Activated CD4-positive, alpha-beta T cell treated with anti-CD3 and anti-CD28 coated beads, Interleukin-2, amount 10 ng/mL, durations not matched to agents 7 days and 5 days (primary cell): ENCODE data around the gene FAM149A. TPM values are rescaled to one million over a fixed set of nuclear protein-coding genes. Genes with fewer than 3 reads are reported as not detected.

Source experiments
- CTCF ChIA-PET: fragments of 350-600 bp; sonication (Branson Sonifier 250); formaldehyde crosslinking; loops from one replicate; lab custom pipeline; 2021; ENCODE audit warnings: antibody characterized with exemption; lab: Charles Lee
- POLR2A ChIA-PET: fragments of 350-600 bp; sonication (Branson Sonifier 250); formaldehyde crosslinking; loops from one replicate; lab custom pipeline; 2021; ENCODE audit warnings: antibody characterized with exemption; lab: Charles Lee
- DNase-seq: peaks from one replicate; pipeline ENCODE4 v3.0.0-alpha.2; 2020
- H3K27ac Mint-ChIP-seq: one replicate; pipeline ENCODE4 v1.8.0; 2021; ENCODE audit warnings: mild to moderate bottlenecking, moderate library complexity, mixed read lengths
- H3K27me3 Mint-ChIP-seq: one replicate; pipeline ENCODE4 v1.8.0; 2021; ENCODE audit warnings: mixed read lengths
- H3K36me3 Mint-ChIP-seq: one replicate; pipeline ENCODE4 v1.8.0; 2021; ENCODE audit warnings: low read depth, mixed read lengths
- H3K4me1 Mint-ChIP-seq: one replicate; pipeline ENCODE4 v1.8.0; 2021; ENCODE audit warnings: mixed read lengths
- H3K4me3 Mint-ChIP-seq: one replicate; pipeline ENCODE4 v1.8.0; 2021; ENCODE audit warnings: mild to moderate bottlenecking, moderate library complexity, mixed read lengths
- H3K9me3 Mint-ChIP-seq: one replicate; pipeline ENCODE4 v1.8.0; 2021; ENCODE audit warnings: mixed read lengths
- total RNA-seq, 2 experiments: library from RNA; stranded (reverse); gene quantifications; one replicate each; pipeline ENCODE4 v1.2.3, GENCODE V29; 2021

The FAM149A gene
- total RNA-seq, 2 experiments from 2014 or later = 0.50 to 0.71 TPM

DNA sequence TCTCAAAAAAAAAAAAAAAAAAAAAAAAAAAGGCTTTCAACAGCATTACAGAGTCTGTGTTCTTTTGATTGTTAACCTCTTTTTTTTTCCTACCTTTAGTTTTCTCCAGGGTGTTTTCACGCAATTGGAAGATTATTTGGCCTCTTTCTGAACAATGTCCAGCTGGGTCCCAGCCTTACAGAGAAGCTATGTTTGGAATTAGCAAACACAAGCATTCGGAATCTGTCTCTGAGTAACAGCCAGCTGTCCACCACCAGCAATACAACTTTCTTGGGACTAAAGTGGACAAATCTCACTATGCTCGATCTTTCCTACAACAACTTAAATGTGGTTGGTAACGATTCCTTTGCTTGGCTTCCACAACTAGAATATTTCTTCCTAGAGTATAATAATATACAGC lies 22.3 kb upstream of the FAM149A start:
- H3K9me3 Mint-ChIP-seq = no peaks in the 10 kb centered on the region
- POLR2A ChIA-PET = no interaction called here
- no peaks in the 10 kb centered on the region for H3K4me1 Mint-ChIP-seq
- no peak overlapping the region for H3K27ac Mint-ChIP-seq
- DNase-seq = no peak
- CTCF ChIA-PET = no interaction called here
- H3K36me3 Mint-ChIP-seq = no peaks in the 10 kb centered on the region
- peaks cover 3% of the 10 kb centered on the region for H3K27me3 Mint-ChIP-seq
- H3K4me3 Mint-ChIP-seq = no peak overlapping the region

DNA sequence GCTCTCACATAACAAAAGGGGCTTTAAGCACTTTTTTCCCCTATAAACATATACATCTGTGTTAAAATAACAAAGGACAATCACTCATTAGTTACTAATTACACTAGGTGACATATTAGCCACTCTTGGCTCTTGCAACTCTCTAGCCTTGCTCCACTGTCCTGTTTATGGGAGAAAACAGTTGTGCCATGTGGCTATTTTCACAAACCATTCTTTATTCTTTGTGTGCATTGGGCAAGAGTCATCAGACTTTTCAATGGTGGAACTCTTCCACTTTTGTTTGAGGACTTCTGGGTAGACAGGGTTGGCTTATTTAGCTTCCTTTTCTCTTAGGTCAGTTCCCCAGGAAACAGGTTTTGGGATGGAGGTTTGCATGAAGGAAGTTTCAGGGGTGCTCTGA lies 16.0 kb upstream of the FAM149A start:
- ChIA-PET POLR2A (no interaction called here), CTCF (no interaction called here)
- Mint-ChIP-seq H3K9me3 (no peaks in the 10 kb centered on the region), H3K27me3 (peaks cover 10% of the 10 kb centered on the region), H3K27ac (no peak overlapping the region), H3K4me1 (no peaks in the 10 kb centered on the region), H3K4me3 (no peak overlapping the region), H3K36me3 (no peaks in the 10 kb centered on the region)
- DNase-seq = no peak

DNA sequence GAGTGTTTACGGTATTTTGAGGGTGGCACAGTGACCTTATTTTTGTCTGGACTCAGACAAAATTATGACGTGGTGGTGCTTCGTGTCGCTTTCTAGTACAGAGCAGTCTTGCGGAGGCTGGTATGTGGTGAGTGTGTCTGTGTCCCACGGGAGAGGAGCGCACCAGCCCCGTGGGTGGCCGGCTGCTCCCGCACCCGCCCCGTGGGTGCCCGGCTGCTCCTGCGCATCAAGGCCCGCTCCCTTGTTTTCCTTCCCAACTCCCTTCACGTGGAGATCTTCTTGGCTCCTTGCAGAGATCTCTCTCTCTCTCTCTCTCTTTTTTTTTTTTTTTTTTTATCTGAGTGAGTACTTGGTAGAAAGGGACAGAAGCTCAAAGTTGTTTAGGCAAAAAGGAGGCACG lies 12.2 kb upstream of the FAM149A start:
- Mint-ChIP-seq H3K36me3 (no peaks in the 10 kb centered on the region), H3K27me3 (peaks cover 11% of the 10 kb centered on the region), H3K27ac (no peak overlapping the region), H3K9me3 (no peaks in the 10 kb centered on the region), H3K4me1 (no peaks in the 10 kb centered on the region), H3K4me3 (no peak overlapping the region)
- CTCF ChIA-PET = interaction anchor here (0.6 kb wide), 1 partner anchor 64 kb away, joined by 3 read pairs; no protein-coding TSS in a partner anchor
- no peak for DNase-seq
- POLR2A ChIA-PET = no interaction called here

DNA sequence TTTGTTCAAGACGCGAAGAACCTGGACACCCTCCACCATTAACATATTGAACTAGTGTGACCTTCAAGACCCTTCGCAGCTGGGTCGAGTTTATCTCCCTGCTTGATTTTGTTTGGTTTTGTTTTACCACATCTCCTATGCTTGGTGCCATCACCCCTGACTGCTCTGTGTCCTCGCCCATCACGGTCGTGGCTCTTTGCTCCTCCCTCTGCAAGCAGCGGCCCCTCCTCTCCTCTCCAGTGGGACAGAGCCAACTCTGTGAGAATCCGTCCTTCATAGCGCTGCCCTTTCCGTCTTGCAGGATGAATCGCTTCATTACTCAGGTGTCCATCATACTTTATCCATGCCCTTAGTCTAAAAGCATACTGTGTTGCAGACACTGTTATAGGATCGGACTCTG lies 9.1 kb upstream of the FAM149A start:
- Mint-ChIP-seq H3K9me3 (no peaks in the 10 kb centered on the region), H3K27ac (no peak overlapping the region), H3K4me1 (no peaks in the 10 kb centered on the region), H3K27me3 (peaks cover 6% of the 10 kb centered on the region), H3K36me3 (no peaks in the 10 kb centered on the region), H3K4me3 (no peak overlapping the region)
- no peak for DNase-seq
- CTCF ChIA-PET = no interaction called here
- POLR2A ChIA-PET = no interaction called here

DNA sequence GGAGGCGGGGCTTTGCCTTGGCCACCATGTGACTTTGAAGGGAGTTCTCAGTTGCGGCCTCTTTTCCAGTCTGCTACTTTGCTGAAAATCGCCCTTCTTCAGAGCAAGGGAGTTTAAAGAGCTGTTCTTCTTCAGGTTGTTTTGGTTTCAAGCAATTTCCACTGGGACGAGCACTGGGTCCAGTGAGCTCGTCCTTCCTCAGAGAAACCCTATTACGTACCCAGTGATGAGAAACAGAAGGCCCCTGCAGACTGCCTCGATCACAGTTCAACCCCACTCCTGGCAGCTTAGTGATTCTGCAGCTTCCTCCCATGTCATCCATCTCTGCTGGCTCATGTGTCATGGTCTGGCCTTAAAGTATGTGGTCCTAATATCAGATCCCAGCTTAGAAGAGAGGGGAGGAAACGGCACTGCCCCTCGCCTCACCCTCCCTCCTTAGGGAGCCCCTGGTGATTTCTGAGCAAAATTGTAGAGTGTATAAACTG lies 7.8 kb upstream of the FAM149A start:
- no peak for DNase-seq
- no peaks in the 10 kb centered on the region for H3K4me1 Mint-ChIP-seq
- H3K27me3 Mint-ChIP-seq = peaks cover 7% of the 10 kb centered on the region
- H3K27ac Mint-ChIP-seq = no peak overlapping the region
- POLR2A ChIA-PET = no interaction called here
- H3K9me3 Mint-ChIP-seq = no peaks in the 10 kb centered on the region
- CTCF ChIA-PET = interaction anchor here (0.8 kb wide), 1 partner anchor 38 kb away, joined by 3 read pairs; no protein-coding TSS in a partner anchor
- H3K4me3 Mint-ChIP-seq = no peak overlapping the region
- H3K36me3 Mint-ChIP-seq = no peaks in the 10 kb centered on the region

DNA sequence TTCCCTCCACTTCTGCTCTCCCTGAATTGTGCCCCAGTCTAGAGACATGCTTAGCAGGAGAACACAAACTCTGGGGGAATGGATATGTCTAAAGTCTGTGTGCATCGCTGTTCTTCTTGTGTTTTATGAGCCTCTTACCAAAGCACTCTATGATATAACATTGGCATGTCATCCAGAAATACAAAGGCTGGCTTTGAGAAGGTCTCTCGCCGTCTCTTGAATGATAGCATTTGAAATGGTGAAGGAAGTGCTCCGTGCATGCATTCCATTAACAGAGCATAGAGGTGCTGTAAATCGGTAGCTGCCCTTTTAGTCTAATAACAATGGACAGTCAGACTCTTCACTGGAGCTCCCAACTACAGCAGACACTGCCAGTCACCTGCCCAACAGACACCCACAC lies 7.1 kb upstream of the FAM149A start:
- DNase-seq = no peak
- H3K36me3 Mint-ChIP-seq = no peaks in the 10 kb centered on the region
- no peak overlapping the region for H3K27ac Mint-ChIP-seq
- CTCF ChIA-PET = no interaction called here
- no peaks in the 10 kb centered on the region for H3K4me1 Mint-ChIP-seq
- no peaks in the 10 kb centered on the region for H3K9me3 Mint-ChIP-seq
- POLR2A ChIA-PET = no interaction called here
- peaks cover 9% of the 10 kb centered on the region for H3K27me3 Mint-ChIP-seq
- no peak overlapping the region for H3K4me3 Mint-ChIP-seq

DNA sequence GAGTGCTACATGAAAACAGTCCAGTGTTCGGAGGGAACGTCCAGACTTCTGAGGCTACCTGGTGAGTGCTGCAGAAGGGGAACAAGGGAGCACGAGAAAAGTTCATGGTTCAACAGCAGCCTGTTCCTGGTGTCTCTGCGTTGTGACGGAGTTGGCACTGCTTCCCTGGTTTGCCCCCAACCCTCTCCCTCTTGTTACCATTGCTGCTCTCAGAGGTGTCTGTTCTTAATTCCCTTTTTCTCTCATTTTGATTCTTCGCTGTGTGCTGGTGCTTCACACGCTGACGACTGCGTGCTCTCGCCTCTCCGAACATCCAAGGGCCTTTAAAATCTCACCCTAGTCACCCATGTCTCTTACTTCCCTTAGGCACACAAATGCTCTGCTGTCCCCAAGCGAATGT lies 1.6 kb upstream of the FAM149A start:
- Mint-ChIP-seq H3K36me3 (no peaks in the 10 kb centered on the region), H3K27me3 (peaks cover 43% of the 10 kb centered on the region), H3K9me3 (no peaks in the 10 kb centered on the region), H3K4me3 (no peak overlapping the region), H3K27ac (no peak overlapping the region), H3K4me1 (peaks cover 7% of the 10 kb centered on the region)
- ChIA-PET CTCF (no interaction called here), POLR2A (no interaction called here)
- DNase-seq = no peak

DNA sequence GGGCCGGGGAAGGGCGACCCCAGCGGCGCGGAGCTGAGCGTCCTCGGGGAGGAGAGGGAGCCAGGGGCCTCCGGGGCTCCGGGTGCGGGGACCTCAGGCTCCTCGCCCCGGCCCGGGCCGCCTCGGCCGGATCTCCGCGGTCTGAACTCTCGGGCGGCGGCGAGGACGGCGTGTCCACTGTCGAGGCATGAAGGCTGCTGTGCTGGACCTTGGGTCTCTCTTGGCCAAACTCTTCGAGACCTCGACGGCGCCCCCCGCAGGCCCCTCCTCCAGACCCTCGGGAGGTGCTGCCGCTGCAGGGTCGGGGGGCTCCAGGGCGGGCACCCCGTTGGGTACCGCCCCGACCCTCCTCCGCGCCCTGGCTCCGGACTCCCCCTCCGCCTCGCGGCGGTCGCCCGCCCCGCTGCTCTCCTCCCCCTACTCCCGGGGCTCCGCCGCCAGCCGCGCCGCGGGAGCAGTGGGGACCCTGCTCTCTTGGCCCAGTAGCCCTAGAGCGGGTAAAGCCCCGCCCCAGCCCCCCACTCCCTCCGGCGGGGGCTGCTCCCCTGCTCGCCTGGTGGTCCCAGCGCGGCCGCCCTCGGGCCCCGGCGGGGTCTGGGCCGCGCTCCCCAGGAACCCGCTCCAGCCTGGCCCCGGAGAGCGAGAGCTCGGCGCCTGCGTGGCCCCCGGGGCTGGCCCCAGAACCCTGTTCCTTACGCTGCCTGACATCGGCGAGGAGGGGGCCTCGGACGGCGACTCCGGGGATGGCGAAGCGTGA lies 564 bp downstream of the FAM149A start:
- POLR2A ChIA-PET = no interaction called here
- CTCF ChIA-PET = no interaction called here
- Mint-ChIP-seq H3K4me1 (peaks cover 7% of the 10 kb centered on the region), H3K27me3 (peaks cover 46% of the 10 kb centered on the region), H3K4me3 (peak overlapping the region; percentile 70), H3K36me3 (no peaks in the 10 kb centered on the region), H3K9me3 (no peaks in the 10 kb centered on the region), H3K27ac (no peak overlapping the region)
- DNase-seq = no peak

DNA sequence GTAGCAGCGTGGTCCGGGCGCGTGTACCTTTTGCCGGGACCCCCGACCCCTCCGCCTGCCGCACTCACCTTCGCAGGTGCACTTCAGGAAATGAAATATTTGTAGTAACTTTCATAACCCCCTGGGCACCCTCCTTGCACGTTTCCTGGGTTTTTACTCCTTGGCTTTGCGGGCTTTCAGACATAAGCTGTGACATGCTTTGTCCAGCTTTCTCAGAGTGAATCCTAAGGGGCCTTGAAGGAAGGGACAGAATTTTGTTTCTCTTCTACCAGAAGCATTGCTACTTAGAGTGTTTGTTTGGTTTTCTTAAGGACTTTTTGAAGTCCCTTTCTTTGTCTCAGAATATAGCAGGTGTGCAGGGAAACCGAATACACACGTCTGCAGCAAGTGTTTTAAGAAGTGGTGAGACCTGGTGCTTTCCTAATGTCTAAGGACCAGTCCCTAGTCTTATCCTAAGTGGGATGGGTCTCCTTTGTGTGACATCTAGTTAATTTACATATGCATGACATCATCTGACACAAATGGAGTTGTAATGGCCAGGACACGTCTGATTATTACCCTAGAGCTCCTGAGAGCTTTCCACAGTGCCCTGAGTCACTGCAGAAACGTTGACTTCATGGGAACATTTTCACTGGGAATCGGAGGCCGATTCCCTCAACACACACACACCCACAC lies 1.3 kb downstream of the FAM149A start:
- peaks cover 7% of the 10 kb centered on the region for H3K4me1 Mint-ChIP-seq
- peak overlapping the region; percentile 70 for H3K4me3 Mint-ChIP-seq
- no peaks in the 10 kb centered on the region for H3K36me3 Mint-ChIP-seq
- H3K9me3 Mint-ChIP-seq = no peaks in the 10 kb centered on the region
- no peak overlapping the region for H3K27ac Mint-ChIP-seq
- DNase-seq = no peak
- peaks cover 46% of the 10 kb centered on the region for H3K27me3 Mint-ChIP-seq
- CTCF ChIA-PET = no interaction called here
- POLR2A ChIA-PET = no interaction called here

DNA sequence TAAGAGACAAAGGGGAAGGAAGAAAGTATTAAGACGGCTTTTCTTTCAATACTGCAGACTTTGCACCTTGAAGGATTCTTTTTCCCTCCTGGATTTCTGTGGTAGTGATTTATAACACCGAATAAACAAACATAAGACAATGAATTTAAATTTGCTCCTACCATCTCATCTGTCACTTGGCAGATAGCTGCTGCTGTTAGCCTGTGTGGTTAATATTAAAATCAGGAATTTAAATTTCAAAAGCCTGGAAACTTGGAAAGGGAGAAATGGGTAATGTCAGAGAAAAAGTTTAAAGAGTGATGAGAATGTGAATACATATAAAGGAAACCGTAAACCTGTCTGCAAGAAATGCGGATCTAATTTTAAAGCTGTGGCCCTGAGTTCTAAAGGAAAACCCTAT lies 3.4 kb downstream of the FAM149A start:
- ChIA-PET POLR2A (no interaction called here), CTCF (interaction anchor here (0.6 kb wide), 1 partner anchor 681 kb away, joined by 3 read pairs; no protein-coding TSS in a partner anchor)
- no peak for DNase-seq
- Mint-ChIP-seq H3K27me3 (peaks cover 43% of the 10 kb centered on the region), H3K9me3 (no peaks in the 10 kb centered on the region), H3K27ac (no peak overlapping the region), H3K36me3 (no peaks in the 10 kb centered on the region), H3K4me1 (peaks cover 7% of the 10 kb centered on the region), H3K4me3 (no peak overlapping the region)

DNA sequence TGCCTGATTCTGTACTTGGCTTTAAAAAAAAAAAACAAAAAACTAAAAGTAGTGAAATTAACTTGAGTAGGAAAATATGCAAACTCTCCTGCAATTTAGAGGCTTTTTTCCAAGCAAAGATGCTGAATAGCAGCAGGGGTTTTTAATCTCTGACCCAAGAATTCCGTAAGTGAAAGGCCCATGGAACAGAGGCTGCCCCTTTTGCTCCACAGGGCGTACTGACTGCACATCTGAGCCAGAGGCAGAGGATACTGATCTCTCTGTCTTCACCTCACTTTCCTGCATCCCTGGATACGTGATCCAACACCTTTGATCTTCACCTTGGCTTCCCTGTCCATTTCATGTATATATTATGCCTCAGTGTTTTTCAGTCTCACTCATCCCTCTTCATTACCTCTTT lies 3.9 kb downstream of the FAM149A start:
- H3K27me3 Mint-ChIP-seq = peaks cover 39% of the 10 kb centered on the region
- H3K4me1 Mint-ChIP-seq = peaks cover 7% of the 10 kb centered on the region
- ChIA-PET POLR2A (no interaction called here), CTCF (interaction anchor here (0.6 kb wide), 1 partner anchor 34 kb away, joined by 3 read pairs; no protein-coding TSS in a partner anchor)
- H3K9me3 Mint-ChIP-seq = no peaks in the 10 kb centered on the region
- H3K27ac Mint-ChIP-seq = no peak overlapping the region
- DNase-seq = no peak
- no peaks in the 10 kb centered on the region for H3K36me3 Mint-ChIP-seq
- H3K4me3 Mint-ChIP-seq = no peak overlapping the region

DNA sequence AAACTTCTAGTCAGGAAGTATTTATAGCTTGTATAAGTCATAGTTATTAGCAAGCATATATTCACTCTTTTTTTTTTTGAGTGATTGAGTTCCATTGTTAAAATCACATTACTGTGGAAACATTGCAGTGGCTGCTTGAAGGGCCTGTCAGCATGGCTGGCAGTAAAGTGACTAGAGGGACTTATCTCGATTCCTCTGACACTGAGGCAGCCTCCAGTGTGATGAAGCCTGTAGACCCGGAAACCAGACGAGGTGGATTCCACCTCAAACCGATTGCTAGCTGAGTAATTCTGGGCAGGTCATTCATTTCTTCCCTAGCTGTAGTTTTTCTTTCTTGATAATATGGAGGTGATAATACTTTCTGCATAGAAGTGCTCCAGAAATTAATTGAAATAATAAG lies 4.7 kb downstream of the FAM149A start:
- Mint-ChIP-seq H3K27ac (no peak overlapping the region), H3K9me3 (no peaks in the 10 kb centered on the region), H3K36me3 (no peaks in the 10 kb centered on the region), H3K27me3 (peaks cover 31% of the 10 kb centered on the region), H3K4me3 (no peak overlapping the region), H3K4me1 (peaks cover 6% of the 10 kb centered on the region)
- no peak for DNase-seq
- POLR2A ChIA-PET = no interaction called here
- CTCF ChIA-PET = interaction anchor here (0.6 kb wide), 1 partner anchor 35 kb away, joined by 3 read pairs; no protein-coding TSS in a partner anchor

DNA sequence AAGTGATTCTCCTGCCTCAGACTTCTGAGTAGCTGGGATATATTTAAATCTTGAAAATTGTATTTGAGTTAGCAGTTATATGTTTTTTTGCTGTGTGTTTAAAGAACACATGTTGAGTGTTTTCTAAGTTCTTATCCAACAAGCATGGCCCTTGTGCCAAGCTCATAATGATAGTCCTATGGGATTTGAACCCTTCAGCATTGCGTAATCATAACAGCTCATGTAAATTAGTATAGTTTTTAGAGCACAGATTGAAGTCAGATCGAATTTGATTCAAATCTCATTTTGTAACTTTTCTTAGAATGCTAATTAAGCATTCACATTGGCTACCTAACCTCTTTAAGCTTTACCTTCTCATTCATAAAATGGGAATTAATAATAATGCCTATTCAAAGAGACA lies 12.2 kb downstream of the FAM149A start:
- CTCF ChIA-PET = no interaction called here
- Mint-ChIP-seq H3K36me3 (no peaks in the 10 kb centered on the region), H3K4me3 (no peak overlapping the region), H3K27ac (no peak overlapping the region), H3K9me3 (no peaks in the 10 kb centered on the region), H3K4me1 (no peaks in the 10 kb centered on the region), H3K27me3 (peaks cover 17% of the 10 kb centered on the region)
- DNase-seq = no peak
- POLR2A ChIA-PET = no interaction called here
